Stimulated activated CD8-positive, alpha-beta memory T cell treated with anti-CD3 and anti-CD28 coated beads, Interleukin-4, amount 100 ng/mL, for 48 hours (primary cell): ENCODE data around the gene UGT1A6.
A peak's percentile ranks its signal among the peaks of the same experiment; 100 is the strongest.
"Not testable (repeated sequence)": the region's sequence is repeated elsewhere in the genome, so short reads cannot be mapped to it uniquely, and the experiment has no call there.

Source experiments
- DNase-seq: peaks from one replicate; pipeline ENCODE4 v3.0.0-alpha.2; 2020

Gene UGT1A6

GRCh38 chr2:233688341-233688740 is 4.3 kb upstream of the UGT1A6 start:
- no peak for DNase-seq

- DNase-seq = no peak
These were observed 3.7 kb upstream of the UGT1A6 start for GRCh38 chr2:233689031-233689430.

- no peak for DNase-seq
These were observed 3.2 kb upstream of the UGT1A6 start for GRCh38 chr2:233689501-233689900.

- no peak for DNase-seq
These were observed 2.2 kb upstream of the UGT1A6 start for GRCh38 chr2:233690444-233690843.

GRCh38 chr2:233691443-233692433 is 952 bp upstream of the UGT1A6 start:
- DNase-seq = no peak

GRCh38 chr2:233693963-233694362 is 1.3 kb downstream of the UGT1A6 start:
- no peak for DNase-seq

GRCh38 chr2:233698740-233699139 is 6.0 kb downstream of the UGT1A6 start:
- DNase-seq = no peak

GRCh38 chr2:233699424-233700027 is 6.8 kb downstream of the UGT1A6 start:
- DNase-seq = no peak

GRCh38 chr2:233700028-233700635 is 7.4 kb downstream of the UGT1A6 start:
- no peak for DNase-seq

GRCh38 chr2:233700842-233701241 is 8.2 kb downstream of the UGT1A6 start:
- not testable (repeated sequence) for DNase-seq

GRCh38 chr2:233702238-233702637 is 9.5 kb downstream of the UGT1A6 start:
- DNase-seq = no peak

- no peak for DNase-seq
These were observed 13.3 kb downstream of the UGT1A6 start for GRCh38 chr2:233705911-233706506.

GRCh38 chr2:233706720-233707119 is 14.0 kb downstream of the UGT1A6 start:
- no peak for DNase-seq

GRCh38 chr2:233707940-233708644 is 15.4 kb downstream of the UGT1A6 start:
- DNase-seq = no peak

GRCh38 chr2:233708942-233709341 is 16.3 kb downstream of the UGT1A6 start:
- no peak for DNase-seq

GRCh38 chr2:233711312-233712008 is 18.8 kb downstream of the UGT1A6 start:
- DNase-seq = peak; percentile 87

- no peak for DNase-seq
These were observed 20.0 kb downstream of the UGT1A6 start, which contains the start of gene UGT1A5 for GRCh38 chr2:233712611-233713261. Gene UGT1A5, plus strand, starts transcription at chr2:233712907. Its CDS starts 85 bp downstream, at chr2:233712992.

- no peak for DNase-seq
These were observed 20.5 kb downstream of the UGT1A6 start for GRCh38 chr2:233713262-233713615.

GRCh38 chr2:233714121-233714520 is 21.4 kb downstream of the UGT1A6 start:
- DNase-seq = no peak

- DNase-seq = no peak
These were observed 25.9 kb downstream of the UGT1A6 start, which contains the start of gene UGT1A4 for GRCh38 chr2:233718552-233718951. Gene UGT1A4, plus strand, starts transcription at chr2:233718736. Its CDS starts 85 bp downstream, at chr2:233718821.

- DNase-seq = no peak
These were observed 36.1 kb downstream of the UGT1A6 start, which contains the start of gene UGT1A3 for GRCh38 chr2:233728723-233729301. Gene UGT1A3, plus strand, starts transcription at chr2:233729042. Its CDS starts 85 bp downstream, at chr2:233729127.
